T-helper 17 cell (primary cell): ENCODE measurements around the gene ANKRD42. TPM values are rescaled to one million over a fixed set of nuclear protein-coding genes. Genes with fewer than 3 reads are reported as not detected.
"Not testable (repeated sequence)": the region's sequence is repeated elsewhere in the genome, so short reads cannot be mapped to it uniquely, and the experiment has no call there.

Experiments used
- ATAC-seq: fragments of 150-1000 bp; cut with Tn5 transposase; 2 replicates; pipeline ENCODE4 v1.10.0; 2021; ENCODE audit warnings: mild to moderate bottlenecking, moderate library complexity
- DNase-seq, 3 donors: peaks; one replicate each; pipeline versions ENCODE4 v3.0.0 to v3.0.0-alpha.2; 2020 to 2021
- H3K9me3 ChIP-seq: one replicate; pipeline ENCODE4 v1.7.0; 2013; ENCODE audit warnings: low read length, mild to moderate bottlenecking; ENCODE audit not compliant: control insufficient read depth, poor library complexity, severe bottlenecking
- H3K27ac Mint-ChIP-seq: one replicate; pipeline ENCODE4 v1.8.0; 2022; ENCODE audit warnings: mild to moderate bottlenecking, moderate library complexity, mixed read lengths
- H3K27me3 Mint-ChIP-seq: one replicate; pipeline ENCODE4 v1.8.0; 2022; ENCODE audit warnings: mixed read lengths
- H3K36me3 Mint-ChIP-seq: one replicate; pipeline ENCODE4 v1.8.0; 2022; ENCODE audit warnings: low read depth, mixed read lengths
- H3K4me1 Mint-ChIP-seq: one replicate; pipeline ENCODE4 v1.8.0; 2022; ENCODE audit warnings: mild to moderate bottlenecking, mixed read lengths
- H3K4me3 Mint-ChIP-seq: one replicate; pipeline ENCODE4 v1.8.0; 2022; ENCODE audit warnings: mild to moderate bottlenecking, moderate library complexity, mixed read lengths
- total RNA-seq, 4 donors: library from RNA in 2 of 4; stranded (reverse) in 2 of 4; gene quantifications; one replicate each; pipeline ENCODE4 v1.2.3 and lab custom pipeline; 2022 to 2026

Gene ANKRD42
- total RNA-seq, 2 donors from 2014 or later: 7.5 to 10.3 TPM

GRCh38 chr11:83269080-83269479 lies 75.6 kb downstream of the ANKRD42 start:
- Mint-ChIP-seq H3K27ac (peak overlapping the region; percentile 90), H3K36me3 (peaks cover 28% of the 10 kb centered on the region), H3K4me1 (peaks cover 29% of the 10 kb centered on the region)
- not testable (repeated sequence) for H3K27me3 Mint-ChIP-seq, ATAC-seq, H3K4me3 Mint-ChIP-seq, H3K9me3 ChIP-seq, DNase-seq

DNA sequence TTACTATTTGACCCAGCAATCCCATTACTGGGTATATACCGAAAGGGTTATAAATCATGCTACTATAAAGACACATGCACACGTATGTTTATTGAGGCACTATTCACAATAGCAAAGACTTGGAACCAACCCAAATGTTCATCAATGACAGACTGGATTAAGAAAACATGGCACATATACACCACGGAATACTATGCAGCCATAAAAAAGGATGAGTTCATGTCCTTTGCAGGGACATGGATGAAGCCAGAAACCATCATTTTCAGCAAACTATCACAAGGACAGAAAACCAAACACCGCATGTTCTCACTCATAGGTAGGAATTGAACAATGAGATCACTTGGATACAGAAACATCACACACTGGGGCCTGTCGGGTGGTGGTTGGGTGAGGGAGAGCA lies 78.2 kb downstream of the ANKRD42 start:
- DNase-seq, H3K9me3 ChIP-seq, H3K27me3 Mint-ChIP-seq, ATAC-seq, H3K27ac Mint-ChIP-seq, H3K4me3 Mint-ChIP-seq: not testable (repeated sequence)
- Mint-ChIP-seq H3K4me1 (peaks cover 29% of the 10 kb centered on the region), H3K36me3 (peaks cover 26% of the 10 kb centered on the region)

GRCh38 chr11:83272627-83273026 lies 79.1 kb downstream of the ANKRD42 start:
- Mint-ChIP-seq H3K27ac (no peak overlapping the region), H3K4me1 (peaks cover 26% of the 10 kb centered on the region), H3K36me3 (peaks cover 21% of the 10 kb centered on the region), H3K27me3 (no peaks in the 10 kb centered on the region), H3K4me3 (no peak overlapping the region)
- no peak for DNase-seq
- no peak for ATAC-seq
- no peaks in the 10 kb centered on the region for H3K9me3 ChIP-seq

DNA sequence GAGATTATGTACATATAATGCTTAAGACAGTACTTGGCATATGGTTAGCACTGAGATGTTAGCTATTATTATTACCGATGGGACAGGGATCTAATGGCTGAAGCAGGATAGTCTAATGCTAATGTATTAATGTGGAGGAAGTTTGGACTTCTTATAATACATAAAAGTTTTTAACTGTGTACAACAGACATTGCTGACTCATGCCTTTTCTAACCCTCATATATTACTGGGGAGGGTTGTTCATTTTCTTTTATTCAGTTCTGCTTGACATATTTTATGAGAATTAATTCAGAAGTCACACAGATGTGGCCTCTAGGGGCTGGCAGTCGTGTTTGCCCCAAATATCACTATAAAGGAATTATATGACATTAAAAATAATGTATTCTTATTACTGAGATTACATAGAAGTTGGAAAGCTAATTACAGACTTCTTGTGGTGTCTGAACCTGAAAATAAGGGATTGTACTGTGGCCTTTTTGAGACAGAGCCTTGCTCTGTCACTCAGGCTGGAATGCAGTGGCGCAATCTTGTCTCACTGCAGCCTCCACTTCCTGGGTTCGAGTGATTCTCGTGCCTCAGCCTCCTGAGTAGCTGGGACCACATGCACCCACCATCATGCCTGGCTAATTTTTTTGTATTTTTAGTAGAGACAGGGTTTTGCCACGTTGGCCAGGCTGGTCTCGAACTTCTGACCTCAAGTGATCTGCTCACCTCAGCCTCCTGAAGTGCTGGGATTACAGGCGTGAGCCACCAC lies 82.6 kb downstream of the ANKRD42 start:
- Mint-ChIP-seq H3K4me1 (peaks cover 9% of the 10 kb centered on the region), H3K27me3 (no peaks in the 10 kb centered on the region), H3K36me3 (peaks cover 8% of the 10 kb centered on the region), H3K4me3 (no peak overlapping the region), H3K27ac (no peak overlapping the region)
- no peaks in the 10 kb centered on the region for H3K9me3 ChIP-seq
- ATAC-seq (no peak), DNase-seq (no peak)

GRCh38 chr11:83278351-83278750 lies 84.8 kb downstream of the ANKRD42 start:
- Mint-ChIP-seq H3K4me3 (no peak overlapping the region), H3K4me1 (peaks cover 13% of the 10 kb centered on the region), H3K36me3 (peaks cover 9% of the 10 kb centered on the region), H3K27me3 (no peaks in the 10 kb centered on the region), H3K27ac (no peak overlapping the region)
- no peaks in the 10 kb centered on the region for H3K9me3 ChIP-seq
- DNase-seq: no peak
- no peak for ATAC-seq

DNA sequence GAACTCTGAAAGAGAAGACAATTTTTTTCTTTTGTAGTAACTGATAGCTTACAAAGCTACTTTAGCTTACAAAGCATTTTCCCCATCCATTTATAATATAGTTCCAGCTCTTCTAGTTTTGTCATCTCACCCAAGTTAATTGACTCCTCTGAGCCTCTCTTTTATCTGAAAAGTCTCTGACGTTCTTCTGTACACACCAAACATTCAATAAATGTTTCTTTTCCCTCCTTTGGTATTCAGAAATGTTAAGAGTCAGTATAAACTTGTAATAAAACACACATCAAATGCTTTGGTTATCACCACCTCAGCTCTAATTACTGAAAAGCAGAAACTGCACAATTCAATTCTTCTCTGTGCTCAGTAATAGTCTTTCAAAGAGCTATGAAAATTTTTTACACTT lies 86.7 kb downstream of the ANKRD42 start:
- DNase-seq: no peak
- H3K4me1 Mint-ChIP-seq: peaks cover 25% of the 10 kb centered on the region
- H3K4me3 Mint-ChIP-seq: no peak overlapping the region
- H3K27me3 Mint-ChIP-seq: no peaks in the 10 kb centered on the region
- ATAC-seq: no peak
- no peaks in the 10 kb centered on the region for H3K9me3 ChIP-seq
- peaks cover 9% of the 10 kb centered on the region for H3K36me3 Mint-ChIP-seq
- peak overlapping the region; percentile 65 for H3K27ac Mint-ChIP-seq

DNA sequence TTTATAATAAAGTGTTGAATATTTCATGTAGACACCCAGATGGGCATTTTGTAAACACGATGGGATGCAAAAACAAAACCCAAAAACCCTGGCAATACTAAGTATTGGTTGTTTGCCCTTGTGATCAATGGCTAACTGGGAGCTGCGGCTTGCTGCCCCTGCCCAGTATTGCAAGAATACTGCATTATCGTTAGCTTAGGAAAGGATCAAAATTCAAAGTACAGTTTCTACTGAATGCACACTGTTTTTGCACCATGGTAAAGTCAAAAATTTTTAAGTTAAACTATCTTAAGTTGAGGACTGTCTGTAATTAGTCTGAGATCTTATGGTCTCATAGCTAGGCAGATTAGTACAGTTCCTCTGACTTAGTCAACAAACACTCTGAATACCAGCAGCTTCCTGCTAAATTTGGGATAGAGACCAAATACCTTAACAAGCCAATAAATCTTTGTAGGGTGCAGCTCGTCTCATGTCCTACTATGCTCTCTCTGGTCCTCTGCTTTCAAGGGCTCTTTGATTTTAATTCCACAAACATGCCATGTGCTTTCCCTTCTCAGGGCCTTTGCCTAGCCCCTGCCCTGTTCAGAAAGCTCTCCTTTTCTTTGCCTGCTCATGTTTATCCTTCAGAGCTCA lies 88.7 kb downstream of the ANKRD42 start:
- H3K9me3 ChIP-seq: no peaks in the 10 kb centered on the region
- H3K4me3 Mint-ChIP-seq: no peak overlapping the region
- H3K36me3 Mint-ChIP-seq: peaks cover 9% of the 10 kb centered on the region
- H3K27ac Mint-ChIP-seq: no peak overlapping the region
- DNase-seq (no peak), ATAC-seq (no peak)
- H3K27me3 Mint-ChIP-seq: no peaks in the 10 kb centered on the region
- H3K4me1 Mint-ChIP-seq: peaks cover 26% of the 10 kb centered on the region

GRCh38 chr11:83284501-83285150 lies 91.1 kb downstream of the ANKRD42 start:
- no peak for DNase-seq
- Mint-ChIP-seq H3K27ac (peak overlapping the region; percentile 97), H3K27me3 (no peaks in the 10 kb centered on the region), H3K4me3 (peak overlapping the region; percentile 97), H3K36me3 (peaks cover 9% of the 10 kb centered on the region), H3K4me1 (peaks cover 26% of the 10 kb centered on the region)
- no peaks in the 10 kb centered on the region for H3K9me3 ChIP-seq
- ATAC-seq: no peak

GRCh38 chr11:83285151-83285770 lies 91.7 kb downstream of the ANKRD42 start:
- H3K4me1 Mint-ChIP-seq: peaks cover 24% of the 10 kb centered on the region
- peak overlapping the region; percentile 97 for H3K4me3 Mint-ChIP-seq
- no peaks in the 10 kb centered on the region for H3K9me3 ChIP-seq
- ATAC-seq (peak; percentile 33), DNase-seq (no peak)
- H3K36me3 Mint-ChIP-seq: peaks cover 7% of the 10 kb centered on the region
- H3K27ac Mint-ChIP-seq: peak overlapping the region; percentile 97
- no peaks in the 10 kb centered on the region for H3K27me3 Mint-ChIP-seq

GRCh38 chr11:83285771-83286528 lies 92.4 kb downstream of the ANKRD42 start, which contains the start of gene CCDC90B:
TSS of gene CCDC90B (minus strand) at chr11:83286367. CDS start at chr11:83285972, 395 bp downstream.
- Mint-ChIP-seq H3K4me3 (peak within 1 kb of the TSS; percentile 97), H3K27me3 (no peaks in the 10 kb centered on the region), H3K36me3 (peaks cover 4% of the 10 kb centered on the region), H3K4me1 (peaks cover 20% of the 10 kb centered on the region), H3K27ac (peak within 1 kb of the TSS; percentile 97)
- no peaks in the 10 kb centered on the region for H3K9me3 ChIP-seq
- DNase-seq (peak; percentile 79 to 87 (median 85)), ATAC-seq (peak; percentile 91)

- Mint-ChIP-seq H3K27ac (peak overlapping the region; percentile 97), H3K36me3 (peaks cover 3% of the 10 kb centered on the region), H3K4me3 (no peak overlapping the region), H3K27me3 (peaks cover 6% of the 10 kb centered on the region), H3K4me1 (peaks cover 14% of the 10 kb centered on the region)
- H3K9me3 ChIP-seq: no peaks in the 10 kb centered on the region
- ATAC-seq (no peak), DNase-seq (no peak)
These were observed 94.1 kb downstream of the ANKRD42 start for GRCh38 chr11:83287631-83288030.

DNA sequence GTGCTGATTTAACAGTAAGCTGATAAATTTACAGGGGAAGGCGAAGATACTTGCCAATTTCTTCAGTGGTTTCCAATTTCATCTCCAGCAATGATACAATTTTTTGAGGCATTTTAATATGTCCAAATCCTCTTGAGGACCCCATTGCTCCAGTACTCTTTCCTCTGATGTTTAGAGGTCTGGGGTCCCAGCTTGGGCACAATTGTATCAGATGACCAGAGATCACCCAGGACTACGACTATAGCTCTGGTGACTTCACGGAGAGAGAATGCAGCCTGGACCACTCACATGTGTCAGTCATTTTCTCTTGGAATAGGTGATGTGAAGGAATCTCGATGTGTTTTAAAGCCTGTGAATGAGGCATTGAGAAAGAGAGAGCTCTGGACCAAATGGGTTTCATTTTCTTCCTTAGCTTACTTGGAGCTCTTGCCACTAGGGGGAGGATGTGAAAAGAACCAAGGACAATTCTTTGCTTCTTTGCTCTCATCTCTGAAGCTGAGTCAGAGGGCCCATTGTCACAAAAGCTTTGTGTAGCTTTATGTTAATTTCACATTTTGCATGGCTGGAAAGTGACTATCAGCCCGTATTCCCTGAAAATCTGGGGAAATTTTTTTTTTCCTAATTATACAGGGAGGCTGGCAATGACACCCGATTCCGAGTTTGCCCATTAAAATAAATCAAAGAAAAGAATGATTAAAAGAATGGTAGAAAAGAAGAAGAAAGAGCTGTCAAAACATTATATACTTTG lies 99.4 kb downstream of the ANKRD42 start:
- no peak for DNase-seq
- Mint-ChIP-seq H3K27me3 (peaks cover 41% of the 10 kb centered on the region), H3K4me1 (peaks cover 7% of the 10 kb centered on the region), H3K27ac (peak overlapping the region; percentile 24), H3K4me3 (peak overlapping the region; percentile 22), H3K36me3 (peaks cover 2% of the 10 kb centered on the region)
- peak; percentile 82 for ATAC-seq
- H3K9me3 ChIP-seq: no peaks in the 10 kb centered on the region
